ENCODE data around the gene PHETA2. TPM values are rescaled to one million over a fixed set of nuclear protein-coding genes. Genes with fewer than 3 reads are reported as not detected.

PHETA2 gene
- total RNA-seq: 1 to 10 TPM; 2.8 to 3.3 TPM

- Mint-ChIP-seq H3K36me3 (peaks cover 8% of the 10 kb centered on the region), H3K9me3 (no peaks in the 10 kb centered on the region), H3K4me1 (peaks cover 20% of the 10 kb centered on the region), H3K4me3 (peak within 1 kb of the TSS; percentile 64), H3K27ac (peak within 1 kb of the TSS; percentile 71), H3K27me3 (no peaks in the 10 kb centered on the region)
- POLR2A ChIA-PET: interaction anchor here (1.2 to 1.3 kb wide), 2 partner anchors 17 to 128 kb away, joined by 4 to 5 read pairs; partner anchors contain the start of genes CENPM and NDUFA6
- ATAC-seq (ENCODE audit: low read depth) (no peak), DNase-seq (peak; percentile 71)
Observed at GRCh38 chr22:42074132-42074811, at the start of gene PHETA2. TSS of gene PHETA2 (plus strand) at chr22:42074248. CDS start at chr22:42077294, 3,046 bp downstream.

- no peak for ATAC-seq (ENCODE audit: low read depth)
- Mint-ChIP-seq H3K4me3 (no peak overlapping the region), H3K36me3 (peaks cover 3% of the 10 kb centered on the region), H3K4me1 (peaks cover 11% of the 10 kb centered on the region), H3K27ac (no peak overlapping the region), H3K9me3 (peaks cover 2% of the 10 kb centered on the region), H3K27me3 (no peaks in the 10 kb centered on the region)
- POLR2A ChIA-PET: interaction anchor here (0.6 kb wide), 1 partner anchor 459 kb away, joined by 3 read pairs; no protein-coding TSS in a partner anchor
- DNase-seq: no peak
Observed at GRCh38 chr22:42025421-42025820, 48.6 kb upstream of the PHETA2 start.

GRCh38 chr22:42026705-42027104 is 47.3 kb upstream of the PHETA2 start:
- Mint-ChIP-seq H3K9me3 (peaks cover 2% of the 10 kb centered on the region), H3K27ac (no peak overlapping the region), H3K4me1 (peaks cover 21% of the 10 kb centered on the region), H3K27me3 (no peaks in the 10 kb centered on the region), H3K4me3 (no peak overlapping the region), H3K36me3 (peaks cover 3% of the 10 kb centered on the region)
- POLR2A ChIA-PET: no interaction called here
- DNase-seq (no peak), ATAC-seq (ENCODE audit: low read depth) (no peak)

GRCh38 chr22:42033263-42034181 is 40.5 kb upstream of the PHETA2 start:
- DNase-seq: no peak
- Mint-ChIP-seq H3K27me3 (peaks cover 2% of the 10 kb centered on the region), H3K4me3 (no peak overlapping the region), H3K36me3 (peaks cover 11% of the 10 kb centered on the region), H3K4me1 (peaks cover 11% of the 10 kb centered on the region), H3K27ac (no peak overlapping the region), H3K9me3 (peaks cover 14% of the 10 kb centered on the region)
- POLR2A ChIA-PET: no interaction called here
- no peak for ATAC-seq (ENCODE audit: low read depth)

GRCh38 chr22:42035256-42035655 is 38.8 kb upstream of the PHETA2 start:
- peaks cover 11% of the 10 kb centered on the region for H3K36me3 Mint-ChIP-seq
- H3K27ac Mint-ChIP-seq: no peak overlapping the region
- H3K4me3 Mint-ChIP-seq: no peak overlapping the region
- POLR2A ChIA-PET: no interaction called here
- H3K27me3 Mint-ChIP-seq: peaks cover 2% of the 10 kb centered on the region
- ATAC-seq (ENCODE audit: low read depth) (no peak), DNase-seq (no peak)
- H3K4me1 Mint-ChIP-seq: peaks cover 11% of the 10 kb centered on the region
- H3K9me3 Mint-ChIP-seq: peaks cover 14% of the 10 kb centered on the region

GRCh38 chr22:42039271-42039670 is 34.8 kb upstream of the PHETA2 start:
- POLR2A ChIA-PET: no interaction called here
- peaks cover 13% of the 10 kb centered on the region for H3K36me3 Mint-ChIP-seq
- DNase-seq (no peak), ATAC-seq (ENCODE audit: low read depth) (no peak)
- no peaks in the 10 kb centered on the region for H3K4me1 Mint-ChIP-seq
- no peak overlapping the region for H3K27ac Mint-ChIP-seq
- H3K27me3 Mint-ChIP-seq: peaks cover 2% of the 10 kb centered on the region
- H3K9me3 Mint-ChIP-seq: peaks cover 22% of the 10 kb centered on the region
- no peak overlapping the region for H3K4me3 Mint-ChIP-seq

- Mint-ChIP-seq H3K9me3 (peaks cover 16% of the 10 kb centered on the region), H3K27me3 (peaks cover 7% of the 10 kb centered on the region), H3K4me3 (no peak overlapping the region), H3K36me3 (peaks cover 11% of the 10 kb centered on the region), H3K4me1 (no peaks in the 10 kb centered on the region), H3K27ac (no peak overlapping the region)
- DNase-seq (no peak), ATAC-seq (ENCODE audit: low read depth) (no peak)
- POLR2A ChIA-PET: interaction anchor here (1.6 kb wide), 1 partner anchor 43 kb away, joined by 5 read pairs; the partner anchor contains the start of gene WBP2NL
Observed at GRCh38 chr22:42041784-42042183, 32.3 kb upstream of the PHETA2 start.

GRCh38 chr22:42050641-42051180 is 23.3 kb upstream of the PHETA2 start:
- no peaks in the 10 kb centered on the region for H3K9me3 Mint-ChIP-seq
- no peaks in the 10 kb centered on the region for H3K4me1 Mint-ChIP-seq
- ATAC-seq (ENCODE audit: low read depth) (no peak), DNase-seq (no peak)
- H3K27me3 Mint-ChIP-seq: peaks cover 6% of the 10 kb centered on the region
- POLR2A ChIA-PET: no interaction called here
- H3K4me3 Mint-ChIP-seq: no peak overlapping the region
- no peaks in the 10 kb centered on the region for H3K36me3 Mint-ChIP-seq
- H3K27ac Mint-ChIP-seq: no peak overlapping the region

GRCh38 chr22:42052765-42053164 is 21.3 kb upstream of the PHETA2 start:
- Mint-ChIP-seq H3K36me3 (peaks cover 8% of the 10 kb centered on the region), H3K4me1 (no peaks in the 10 kb centered on the region), H3K27ac (no peak overlapping the region), H3K27me3 (no peaks in the 10 kb centered on the region), H3K4me3 (no peak overlapping the region), H3K9me3 (peaks cover 11% of the 10 kb centered on the region)
- no peak for ATAC-seq (ENCODE audit: low read depth)
- POLR2A ChIA-PET: no interaction called here
- DNase-seq: no peak

- no peaks in the 10 kb centered on the region for H3K27me3 Mint-ChIP-seq
- ATAC-seq (ENCODE audit: low read depth): no peak
- H3K36me3 Mint-ChIP-seq: peaks cover 35% of the 10 kb centered on the region
Observed at GRCh38 chr22:42056757-42057511, 17.1 kb upstream of the PHETA2 start.

GRCh38 chr22:42060489-42060888 is 13.6 kb upstream of the PHETA2 start:
- H3K4me3 Mint-ChIP-seq: no peak overlapping the region
- peaks cover 50% of the 10 kb centered on the region for H3K36me3 Mint-ChIP-seq
- no peak overlapping the region for H3K27ac Mint-ChIP-seq
- POLR2A ChIA-PET: interaction anchor here (0.6 kb wide), 1 partner anchor 410 kb away, joined by 3 read pairs; no protein-coding TSS in a partner anchor
- DNase-seq (no peak), ATAC-seq (ENCODE audit: low read depth) (no peak)
- H3K9me3 Mint-ChIP-seq: peaks cover 17% of the 10 kb centered on the region
- no peaks in the 10 kb centered on the region for H3K27me3 Mint-ChIP-seq
- H3K4me1 Mint-ChIP-seq: no peaks in the 10 kb centered on the region

More at GRCh38 chr22:42056757-42057511, 17.1 kb upstream of the PHETA2 start:
- Mint-ChIP-seq H3K9me3 (peaks cover 17% of the 10 kb centered on the region), H3K4me1 (no peaks in the 10 kb centered on the region), H3K4me3 (no peak overlapping the region), H3K27ac (no peak overlapping the region)
- no peak for DNase-seq
- POLR2A ChIA-PET: no interaction called here

GRCh38 chr22:42061041-42061440 is 13.0 kb upstream of the PHETA2 start:
- no peak overlapping the region for H3K4me3 Mint-ChIP-seq
- H3K4me1 Mint-ChIP-seq: no peaks in the 10 kb centered on the region
- H3K36me3 Mint-ChIP-seq: peaks cover 52% of the 10 kb centered on the region
- no peak overlapping the region for H3K27ac Mint-ChIP-seq
- peaks cover 17% of the 10 kb centered on the region for H3K9me3 Mint-ChIP-seq
- POLR2A ChIA-PET: interaction anchor here (0.6 to 0.7 kb wide), 2 partner anchors 409 to 967 kb away, joined by 3 read pairs; no protein-coding TSS in a partner anchor
- DNase-seq (no peak), ATAC-seq (ENCODE audit: low read depth) (no peak)
- no peaks in the 10 kb centered on the region for H3K27me3 Mint-ChIP-seq

Data from activated naive CD8-positive, alpha-beta T cell treated with anti-CD3 and anti-CD28 coated beads, Interleukin-2, amount 10 ng/mL, durations not matched to agents 7 days and 5 days (primary cell).